GM15510 (cell line): ENCODE measurements around the gene TBX4.

ENCODE experiments used
- POLR2A ChIP-seq: IDR thresholded peaks from 3 replicates; pipeline ENCODE4 v1.6.1; 2011; ENCODE audit warnings: borderline replicate concordance; ENCODE audit not compliant: insufficient read length; ENCODE audit errors: extremely low read depth

The TBX4 gene

DNA sequence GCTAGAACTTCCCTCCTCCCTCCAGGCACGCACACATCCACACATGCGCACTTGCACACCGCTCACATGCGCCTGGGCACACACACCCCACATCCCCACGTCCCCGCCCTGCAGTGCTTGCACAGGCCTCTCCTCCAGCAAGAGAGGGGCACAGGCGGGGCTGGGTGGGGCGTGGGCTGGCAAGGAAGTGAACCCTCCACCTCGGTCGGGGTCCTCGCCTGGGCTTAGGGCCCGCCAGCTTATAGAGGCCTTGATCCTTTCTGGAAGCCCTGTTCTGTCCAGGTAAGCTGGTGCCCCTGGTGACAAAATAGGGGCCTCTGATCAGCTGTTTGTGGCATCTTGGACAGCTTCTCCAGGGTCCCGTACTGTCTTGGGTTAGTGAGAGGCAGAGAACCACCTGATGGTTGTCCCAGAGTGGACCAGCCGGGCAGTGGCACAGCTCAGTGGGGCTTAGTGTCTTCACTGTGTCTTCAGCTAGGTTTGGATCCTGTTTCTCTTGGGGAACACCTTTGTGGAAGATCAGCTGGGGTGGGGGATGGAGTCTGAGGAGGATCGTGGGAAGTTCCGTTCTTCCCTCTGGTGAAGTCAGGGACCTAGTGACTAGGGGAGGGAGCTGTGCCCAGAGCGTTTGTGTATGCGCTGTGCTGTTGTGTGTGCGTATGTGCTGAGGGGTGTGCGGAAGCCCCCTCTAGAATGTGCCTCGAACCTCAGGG, 12.1 kb downstream of the TBX4 start:
- TF ChIP-seq POLR2A = no peak

- TF ChIP-seq POLR2A = no peak
Observed at GRCh38 chr17:61464843-61465180, 12.6 kb downstream of the TBX4 start.

DNA sequence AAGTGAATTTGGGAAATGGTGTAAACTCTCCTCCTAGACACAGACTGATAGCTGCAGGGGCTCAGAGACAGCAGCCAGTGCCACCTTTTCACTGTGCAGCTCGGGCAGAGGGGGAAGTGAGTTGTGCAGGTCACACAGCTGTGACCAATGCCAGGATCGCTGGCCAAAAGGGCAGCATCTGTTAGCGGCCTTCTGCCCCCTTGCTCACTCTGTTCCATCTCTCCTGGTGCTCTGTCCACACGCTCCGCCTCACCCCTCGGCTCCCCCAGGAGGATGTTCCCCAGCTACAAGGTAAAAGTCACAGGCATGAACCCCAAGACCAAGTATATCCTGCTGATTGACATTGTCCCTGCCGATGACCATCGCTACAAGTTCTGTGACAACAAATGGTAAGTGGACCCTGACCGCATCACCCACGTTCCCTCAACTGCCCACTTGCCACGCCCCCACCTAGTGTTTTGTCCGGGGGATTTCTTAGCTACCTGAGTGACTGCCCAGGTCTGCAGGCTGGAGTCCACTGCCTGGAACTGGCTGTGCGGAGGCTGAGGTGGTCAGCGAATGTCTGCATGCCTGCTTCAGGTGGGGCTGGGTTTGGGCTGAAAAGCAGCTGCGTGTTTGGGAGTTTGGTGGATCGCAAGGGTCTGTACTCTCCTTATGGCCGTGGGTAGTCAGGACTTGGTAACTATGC, 13.5 kb downstream of the TBX4 start:
- no peak for TF ChIP-seq POLR2A

GRCh38 chr17:61466246-61466645, 14.0 kb downstream of the TBX4 start:
- no peak for TF ChIP-seq POLR2A

GRCh38 chr17:61467416-61468262, 15.4 kb downstream of the TBX4 start:
- TF ChIP-seq POLR2A = no peak

DNA sequence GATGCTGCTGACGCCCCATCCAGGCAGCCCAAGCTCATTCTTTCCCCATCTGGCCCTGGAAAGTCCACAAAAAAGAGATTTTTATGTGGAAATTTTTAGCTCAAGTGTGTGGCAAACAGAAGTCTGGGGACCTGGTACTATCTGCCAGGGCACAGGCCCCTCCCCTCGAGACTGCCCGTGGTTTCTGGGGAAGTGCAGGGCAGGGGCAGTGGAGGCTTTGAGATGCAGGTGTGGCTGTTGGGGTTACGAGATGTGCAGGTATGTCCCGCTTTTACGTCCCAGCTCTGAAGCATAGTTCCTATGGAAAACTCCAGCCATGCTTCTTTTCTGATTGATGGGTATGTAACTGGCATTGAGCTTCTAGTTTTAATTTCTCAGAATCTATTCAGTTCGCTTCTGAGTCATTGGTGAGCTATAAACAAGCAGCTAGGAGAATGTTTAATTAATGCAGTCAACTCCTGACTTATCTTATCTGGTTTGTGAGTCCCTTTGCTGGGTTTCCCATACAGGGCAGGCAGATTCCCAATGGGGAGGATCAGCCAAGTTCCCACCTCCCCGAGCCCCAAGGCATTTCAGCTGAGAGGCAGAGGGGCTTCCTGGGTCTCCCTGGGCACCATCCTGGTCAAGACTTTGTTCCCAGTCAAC, 16.2 kb downstream of the TBX4 start:
- TF ChIP-seq POLR2A = no peak

GRCh38 chr17:61469474-61469873, 17.3 kb downstream of the TBX4 start:
- no peak for TF ChIP-seq POLR2A

DNA sequence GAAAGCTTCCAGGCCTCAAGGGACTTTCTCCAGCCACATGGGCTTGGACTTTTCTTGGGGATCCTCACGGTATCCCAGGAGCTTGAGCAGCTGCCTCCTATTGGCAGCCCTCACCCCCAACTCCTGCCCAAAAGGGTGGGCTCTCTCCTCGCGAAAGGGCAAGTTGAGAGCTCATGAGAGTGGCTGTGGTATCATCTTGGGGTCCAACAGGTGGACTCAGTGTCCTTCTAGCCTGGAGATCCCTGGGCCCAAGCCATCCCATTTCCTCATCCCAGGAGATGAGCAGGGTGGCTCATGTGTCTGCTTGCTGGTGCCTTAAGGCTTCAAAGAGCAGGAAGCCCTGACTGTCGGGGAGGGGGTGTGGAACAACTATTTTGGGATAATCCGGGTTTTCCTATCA, 17.7 kb downstream of the TBX4 start:
- no peak for TF ChIP-seq POLR2A

GRCh38 chr17:61470530-61471136, 18.4 kb downstream of the TBX4 start:
- no peak for TF ChIP-seq POLR2A

GRCh38 chr17:61474235-61474927, 22.2 kb downstream of the TBX4 start:
- TF ChIP-seq POLR2A = no peak

GRCh38 chr17:61474934-61475333, 22.7 kb downstream of the TBX4 start:
- no peak for TF ChIP-seq POLR2A

DNA sequence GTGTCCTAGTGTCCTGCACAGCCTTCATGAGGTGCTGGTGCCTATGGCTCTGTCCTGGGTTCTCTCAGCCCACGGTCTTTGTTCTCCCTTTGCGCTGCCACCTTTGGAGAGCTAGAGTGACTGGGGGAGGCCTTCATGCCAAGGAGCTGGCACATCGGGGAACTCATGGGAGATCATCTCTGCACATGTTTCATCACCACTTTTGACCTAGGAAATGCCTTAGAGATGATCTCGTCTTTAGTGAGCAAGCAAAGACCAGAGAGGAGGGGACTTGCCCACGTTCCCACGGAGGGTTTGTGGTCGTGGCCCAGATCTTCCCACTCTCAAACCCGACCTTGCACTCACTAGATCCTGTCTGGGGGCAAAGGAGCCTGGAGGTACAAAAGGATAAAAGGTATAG, 23.5 kb downstream of the TBX4 start:
- no peak for TF ChIP-seq POLR2A

DNA sequence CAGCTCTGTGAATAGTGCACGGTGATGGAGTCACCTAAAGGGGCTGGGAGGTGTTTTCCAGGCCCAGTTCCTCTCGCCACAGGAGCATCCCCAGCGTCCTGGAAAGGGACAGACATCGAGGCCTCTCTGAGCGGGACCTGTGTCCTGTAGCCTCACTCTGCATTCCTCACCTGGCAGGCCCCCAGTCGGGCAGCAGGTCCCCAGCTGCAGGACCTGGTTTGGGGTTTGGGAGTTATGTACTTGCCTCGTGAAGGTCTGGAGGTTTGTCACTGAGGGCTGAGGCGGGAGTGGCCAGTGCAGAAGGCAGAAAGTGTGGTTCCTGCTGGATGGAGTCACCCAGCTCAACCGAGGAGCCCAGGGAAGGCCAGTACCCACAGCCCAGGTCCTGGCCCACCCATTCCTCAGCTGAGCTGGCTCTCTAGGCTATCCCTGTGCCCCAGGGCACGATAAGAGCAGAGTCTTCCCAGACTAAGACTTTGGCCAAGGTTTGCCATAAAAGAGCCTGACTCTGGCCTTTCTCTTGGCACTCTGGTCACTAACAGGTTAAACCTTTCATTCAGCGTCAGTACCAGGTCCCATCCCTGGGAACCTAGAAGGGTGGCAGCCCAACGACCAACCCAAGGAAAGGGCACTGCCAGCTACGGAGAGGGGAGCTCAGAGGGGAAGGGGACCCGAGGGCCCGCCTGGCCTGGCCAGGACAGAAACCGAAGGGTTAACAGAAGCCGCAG, 24.4 kb downstream of the TBX4 start:
- TF ChIP-seq POLR2A = no peak
